Adrenal gland (tissue), 12 donors: ENCODE data around the gene SCAPER. TPM values are rescaled to one million over a fixed set of nuclear protein-coding genes. Genes with fewer than 3 reads are reported as not detected.

Experiments
- DNase-seq, 7 donors: peaks; one replicate each; pipeline ENCODE4 v3.0.0-alpha.2; 2019 to 2020
- H3K27ac ChIP-seq, 5 donors: fragments of 200-600 bp; sonication (generic) in 4 of 5; 1 replicate in 3 of 5; 2 replicates in 2 of 5; pipeline versions ENCODE4 v1.5.1 to v1.8.0; 2016 to 2020; ENCODE audit warnings: mild to moderate bottlenecking in 1 of 5
- H3K27me3 ChIP-seq: fragments of 200-600 bp; 2 replicates; pipeline ENCODE4 v1.8.0; 2021
- H3K36me3 ChIP-seq, 2 donors: fragments of 200-600 bp; replicated peaks in 1 of 2; 1 replicate in 1 of 2; 2 replicates in 1 of 2; pipeline versions ENCODE4 v1.5.1 to v1.8.0; 2018 to 2022
- H3K4me1 ChIP-seq, 2 donors: fragments of 200-600 bp; replicated peaks in 1 of 2; 1 replicate in 1 of 2; 2 replicates in 1 of 2; pipeline versions ENCODE4 v1.5.1 to v1.8.0; 2018 to 2021
- H3K4me3 ChIP-seq, 4 donors: fragments of 200-600 bp; sonication (generic) in 3 of 4; one replicate each; pipeline ENCODE4 v1.5.1; 2016 to 2018
- H3K9me3 ChIP-seq, 3 donors: fragments of 200-600 bp; sonication (generic) in 1 of 3; replicated peaks in 1 of 3; 1 replicate in 2 of 3; 2 replicates in 1 of 3; pipeline versions ENCODE4 v1.5.1 to v1.8.0; 2016 to 2021
- CTCF ChIP-seq, 6 experiments: fragments of 450-650 bp in 4 of 6; fragments of 200-600 bp in 2 of 6; sonication (generic) in 1 of 6; IDR thresholded peaks; 1 replicate in 5 of 6; 2 replicates in 1 of 6; pipeline versions ENCODE4 v1.5.1 to v1.8.0; 2016 to 2021; ENCODE audit warnings: antibody characterized with exemption in 6 of 6, mild to moderate bottlenecking in 2 of 6, moderate library complexity in 1 of 6
- POLR2A ChIP-seq, 2 donors: fragments of 450-650 bp; IDR thresholded peaks; one replicate each; pipeline ENCODE4 v1.6.1; 2017; ENCODE audit warnings: antibody characterized with exemption in 2 of 2, mild to moderate bottlenecking in 2 of 2, moderate library complexity in 1 of 2
- WGBS, 4 donors: extraction: QIAGEN DNeasy Blood & Tissue Kit in 2 of 4; methylation state at CpG; one replicate each; pipeline versions ENCODE4 v1.1.5 to v1.1.7; 2013 to 2017; 5-methylcytosine and 5-hydroxymethylcytosine counted together
- intact Hi-C, 2 donors: fragments of 100-400 bp; cut with DNase I; formaldehyde crosslinking; loops; one replicate each; pipeline versions ENCODE4 v1.14.1 to v1.15.0; 2022 to 2023
- polyA plus RNA-seq, 3 donors: library from polyadenylated mRNA; stranded (reverse); fragments of 200-250 nt in 2 of 3; fragments of 350-450 nt in 1 of 3; fragmentation: Illumina TruSeq in 1 of 3; extraction: RNeasy Lipid Tissue Mini Kit (QIAGEN cat#74804) in 1 of 3; gene quantifications; one replicate each; pipeline ENCODE4 v1.2.3, GENCODE V29; 2013 to 2014
- total RNA-seq, 9 donors: library from RNA; depleted of rRNA in 4 of 9; stranded (reverse); fragments of >200 nt in 4 of 9; fragments of 120-200 nt in 1 of 9; fragmentation: NEBNext Ultra II Directional in 1 of 9; extraction: Animal tissue kit (Norgen Biotek cat#: 25700) in 1 of 9; gene quantifications; one replicate each; pipeline versions ENCODE4 v1.1.0 to v1.2.4, GENCODE V29; 2013 to 2023
- donor health status: healthy with polysubstance abuse.
- donor health status: Bipolar disorder and iron deficiency.
- donor health status: DM: yes; HTN: yes; CAD: no.
- donor health status: DM: no; HTN: no; CAD: no.
- donor health status: DM: no; HTN: no; CAD: no.
- donor health status: DM: yes; HTN: yes; CAD: no.

SCAPER gene
- total and polyA plus RNA-seq, 12 donors, result 3.9 to 95.3 (median 24.1) TPM

- 86 to 93% (median 89%) methylated on average over 5 of the region's 5 CpGs for WGBS, 4 donors
- no peak overlapping the region for H3K4me3 ChIP-seq
- no peak overlapping the region for H3K27ac ChIP-seq
- no peak for DNase-seq
- H3K36me3 ChIP-seq, result no peaks in the 10 kb centered on the region
- H3K9me3 ChIP-seq, result no peaks in the 10 kb centered on the region
- no peak for TF ChIP-seq POLR2A (IDR thresholded peaks at IDR 0.05)
- TF ChIP-seq CTCF (IDR thresholded peaks at IDR 0.05), result no peak
- H3K4me1 ChIP-seq, result no peaks in the 10 kb centered on the region
- intact Hi-C loops, result no loop called here
- H3K27me3 ChIP-seq, result no peaks in the 10 kb centered on the region
These were observed 371.9 kb downstream of the SCAPER start for GRCh38 chr15:76533060-76533820.

GRCh38 chr15:76529911-76530310, 375.2 kb downstream of the SCAPER start:
- Histone ChIP-seq H3K27me3 (no peaks in the 10 kb centered on the region), H3K36me3 (no peaks in the 10 kb centered on the region), H3K4me3 (no peak overlapping the region), H3K9me3 (no peaks in the 10 kb centered on the region), H3K27ac (no peak overlapping the region), H3K4me1 (no peaks in the 10 kb centered on the region)
- WGBS, 4 donors, result 91 to 99% (median 95%) methylated on average over 3 of the region's 3 CpGs
- no peak for DNase-seq
- intact Hi-C loops, result no loop called here
- no peak for TF ChIP-seq CTCF (IDR thresholded peaks at IDR 0.05)
- no peak for TF ChIP-seq POLR2A (IDR thresholded peaks at IDR 0.05)

- TF ChIP-seq CTCF (IDR thresholded peaks at IDR 0.05) (no peak), POLR2A (IDR thresholded peaks at IDR 0.05) (no peak)
- Histone ChIP-seq H3K9me3 (no peaks in the 10 kb centered on the region), H3K27me3 (no peaks in the 10 kb centered on the region), H3K4me3 (no peak overlapping the region), H3K27ac (no peak overlapping the region), H3K36me3 (no peaks in the 10 kb centered on the region), H3K4me1 (no peaks in the 10 kb centered on the region)
- intact Hi-C loops, result no loop called here
- DNase-seq, result no peak
- 94 to 100% (median 99%) methylated on average over 1 of the region's 1 CpG for WGBS, 4 donors
These were observed 379.0 kb downstream of the SCAPER start for GRCh38 chr15:76526111-76526510.

DNA sequence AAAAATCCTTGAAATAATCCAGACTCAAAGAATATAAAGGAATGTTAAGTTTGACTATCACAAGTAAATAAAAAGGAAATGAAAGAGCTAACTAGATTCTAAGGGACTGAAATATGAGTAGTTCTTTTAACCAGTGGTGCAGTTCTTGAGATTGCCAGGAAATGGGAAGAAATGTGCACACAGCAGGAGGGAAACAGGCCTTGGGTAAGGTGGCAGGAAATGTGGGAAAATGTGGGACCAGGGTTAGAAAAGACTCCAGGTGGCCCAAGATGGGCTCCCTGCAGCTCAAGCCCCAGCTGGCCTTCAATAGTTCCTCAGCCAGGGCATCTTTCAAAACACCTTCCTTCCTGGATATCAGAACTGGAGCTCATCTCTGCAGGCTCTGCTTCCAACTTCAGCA, 387.2 kb downstream of the SCAPER start:
- Histone ChIP-seq H3K4me3 (no peak overlapping the region), H3K9me3 (no peaks in the 10 kb centered on the region), H3K4me1 (no peaks in the 10 kb centered on the region), H3K36me3 (no peaks in the 10 kb centered on the region), H3K27me3 (no peaks in the 10 kb centered on the region), H3K27ac (no peak overlapping the region)
- intact Hi-C loops, result no loop called here
- TF ChIP-seq POLR2A (IDR thresholded peaks at IDR 0.05), result no peak
- no peak for TF ChIP-seq CTCF (IDR thresholded peaks at IDR 0.05)
- DNase-seq, result no peak
